NCI-H1105 treated with DMSO at 0.1 percent for 48 hours (cell line): ENCODE data around the gene HIBADH.
"Not testable (repeated sequence)": the region's sequence is repeated elsewhere in the genome, so short reads cannot be mapped to it uniquely, and the experiment has no call there.

Source experiments
- DNase-seq: peaks from one replicate; lab custom pipeline; 2025; lab: John Stamatoyannopoulos, UW

Gene HIBADH

GRCh38 chr7:27547401-27547800, 115.3 kb downstream of the HIBADH start:
- DNase-seq = no peak

DNA sequence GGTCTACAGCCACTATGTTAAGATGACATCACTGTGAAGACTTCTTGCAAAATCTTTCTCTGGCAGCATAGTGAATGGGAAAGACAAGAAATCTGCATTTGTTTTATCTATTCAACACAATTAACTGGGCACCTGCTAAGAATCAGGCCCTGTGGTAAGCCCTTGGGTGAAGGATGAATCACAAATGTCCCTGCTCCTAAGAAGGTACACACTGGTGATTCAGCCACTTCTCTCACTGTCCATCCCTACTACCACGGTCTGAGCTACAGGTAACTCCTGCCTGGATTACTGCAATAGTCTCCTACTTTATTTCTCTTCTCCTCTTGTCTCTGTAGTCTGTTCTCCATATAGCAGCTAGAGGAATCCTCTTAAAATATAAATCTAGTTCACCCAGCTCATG, 116.1 kb downstream of the HIBADH start:
- DNase-seq = no peak

DNA sequence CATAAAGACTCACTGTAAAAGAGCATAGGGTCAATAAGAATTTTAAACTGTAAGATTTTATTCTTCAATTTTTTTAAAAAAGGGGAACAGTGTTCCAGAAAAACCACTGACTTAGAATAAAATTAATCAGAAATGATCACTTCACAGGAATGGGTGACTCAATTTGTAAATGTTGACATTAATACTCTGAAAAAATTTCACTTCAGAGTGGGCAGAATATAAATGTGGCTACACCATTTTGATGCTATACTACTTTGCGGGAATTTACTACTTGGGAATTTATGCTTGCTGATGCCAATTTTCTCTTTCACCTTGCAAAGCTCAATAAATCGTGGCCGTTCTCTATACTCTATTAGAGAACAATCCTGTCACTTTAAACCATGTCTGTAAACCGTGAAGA, 126.9 kb downstream of the HIBADH start:
- no peak for DNase-seq

DNA sequence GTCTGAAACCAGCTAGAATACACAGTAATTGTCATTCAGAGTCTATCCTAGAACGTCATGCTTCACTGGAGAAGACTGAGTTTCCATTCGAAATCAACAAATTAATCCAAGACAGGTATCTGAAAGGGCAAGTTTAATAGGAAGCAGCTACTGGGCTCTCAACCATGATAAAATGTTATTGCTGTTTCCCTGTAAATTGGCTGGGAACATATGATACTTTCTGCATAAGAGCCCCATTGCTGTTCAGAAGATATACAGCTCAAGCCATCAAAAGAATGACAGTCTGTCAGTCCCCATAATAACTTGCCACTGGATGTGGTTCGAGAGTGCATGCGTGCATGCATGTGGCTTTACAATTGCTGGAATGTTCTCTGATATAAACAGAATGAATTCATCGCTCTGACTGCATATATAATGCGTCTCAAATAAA, 129.0 kb downstream of the HIBADH start:
- no peak for DNase-seq

DNA sequence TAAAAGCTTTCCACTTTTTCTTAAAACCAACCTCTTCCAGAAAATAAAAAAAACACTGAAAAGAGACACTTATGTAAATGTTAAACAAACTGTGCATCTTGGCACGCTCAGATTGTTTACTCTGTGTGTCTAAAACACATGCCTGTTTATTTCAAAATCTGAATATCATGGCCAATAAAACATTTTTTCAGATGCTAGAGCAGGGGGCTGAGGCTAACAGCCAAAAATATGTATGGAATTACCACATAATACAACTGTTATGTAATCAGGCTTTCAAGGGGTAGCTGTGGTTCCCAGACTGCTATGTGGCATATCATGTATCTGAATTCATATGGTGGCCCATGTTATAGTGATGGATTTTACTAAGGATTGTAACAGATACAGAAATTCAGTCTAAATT, 130.4 kb downstream of the HIBADH start:
- DNase-seq = no peak

- no peak for DNase-seq
These were observed 135.4 kb downstream of the HIBADH start for GRCh38 chr7:27527348-27527714.

DNA sequence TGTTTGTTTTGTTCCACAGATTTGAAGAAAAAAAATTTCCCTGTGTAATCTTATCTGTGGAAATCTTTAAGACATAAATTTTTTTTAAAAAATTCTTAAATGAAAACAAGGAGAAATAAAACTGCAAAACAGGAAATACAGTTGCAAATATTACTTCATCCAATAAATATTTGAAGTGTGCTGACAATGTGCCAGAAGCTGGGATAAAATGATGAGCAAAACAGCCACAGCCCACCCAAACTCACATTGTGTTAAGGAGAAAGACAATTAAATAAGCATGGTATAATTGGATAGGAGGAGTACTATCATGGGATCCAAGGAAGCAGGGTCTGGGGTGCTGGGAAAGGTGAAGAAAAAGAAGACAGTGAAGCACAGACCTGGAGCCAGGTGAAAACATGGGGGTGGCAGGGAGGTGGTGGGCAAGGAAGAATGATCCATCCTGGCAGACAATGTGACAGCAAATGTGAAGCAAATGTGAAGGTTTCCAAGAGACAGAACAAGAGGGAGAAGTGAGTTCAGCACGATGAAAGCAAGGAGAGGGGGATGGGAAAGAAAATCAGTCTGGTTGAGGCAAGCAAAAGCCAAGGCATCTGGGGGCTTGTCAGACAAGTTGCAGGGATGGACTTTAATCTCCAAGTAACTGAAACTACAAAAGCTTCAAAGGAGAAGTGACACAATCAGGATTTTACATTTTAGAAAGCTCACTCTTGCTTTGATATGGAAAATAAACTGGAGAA, 135.9 kb downstream of the HIBADH start:
- no peak for DNase-seq

- no peak for DNase-seq
These were observed 136.6 kb downstream of the HIBADH start for GRCh38 chr7:27526131-27526530.

DNA sequence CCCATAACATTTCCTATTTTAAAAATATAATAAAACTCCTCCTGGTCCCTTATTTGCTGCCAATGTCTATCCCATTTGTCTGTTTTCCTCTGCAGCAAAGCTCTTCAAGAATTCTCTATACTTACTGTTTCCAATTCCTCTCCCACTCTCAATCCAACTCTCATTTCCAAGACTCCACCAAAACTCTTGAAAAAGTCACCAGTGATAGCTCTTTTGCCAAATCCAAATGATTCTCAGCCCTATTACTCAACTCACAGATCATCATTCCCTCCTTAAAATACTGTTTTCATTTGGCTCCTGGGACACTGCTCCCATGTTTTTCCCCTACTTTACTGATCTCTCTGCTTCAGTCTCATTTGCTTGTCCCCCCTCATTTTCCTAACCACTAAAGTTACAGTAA, 139.4 kb downstream of the HIBADH start:
- no peak for DNase-seq

- DNase-seq = no peak
These were observed 140.1 kb downstream of the HIBADH start for GRCh38 chr7:27522566-27522965.

GRCh38 chr7:27520815-27521790, 141.6 kb downstream of the HIBADH start:
- DNase-seq = no peak

DNA sequence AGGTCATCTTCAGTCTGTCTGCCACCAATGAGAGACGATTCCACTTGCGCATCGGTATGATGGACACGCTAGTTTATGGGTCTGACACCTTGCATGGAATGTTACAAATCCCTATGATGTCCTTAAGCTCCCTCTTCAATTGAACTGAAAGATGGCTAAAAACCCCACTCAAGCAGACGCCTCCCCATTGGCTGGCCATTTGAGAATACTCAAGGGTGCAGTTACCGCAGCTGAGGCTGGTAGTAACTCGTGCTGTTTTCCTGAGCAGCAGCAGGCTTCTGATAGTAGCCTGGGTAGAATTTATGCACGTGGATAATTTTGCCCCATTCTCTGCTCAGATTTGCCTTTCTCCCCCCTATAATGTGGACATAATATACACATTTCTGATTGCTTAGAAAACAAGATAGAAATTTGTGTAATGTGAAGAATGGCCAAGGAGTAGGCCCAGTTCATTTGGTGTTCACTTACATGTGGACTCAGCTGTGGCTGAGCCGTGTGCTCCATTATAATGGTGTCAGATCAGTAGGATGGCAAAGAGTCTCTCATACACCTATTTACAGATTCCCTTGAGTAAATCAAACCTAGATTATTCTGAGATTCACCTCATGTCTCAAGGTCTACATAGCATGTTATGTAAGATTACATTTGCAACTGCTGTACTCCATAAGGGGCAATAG, 142.8 kb downstream of the HIBADH start:
- DNase-seq = no peak

- DNase-seq = no peak
These were observed 143.9 kb downstream of the HIBADH start for GRCh38 chr7:27518561-27519350.

GRCh38 chr7:27516421-27516820, 146.3 kb downstream of the HIBADH start:
- no peak for DNase-seq

DNA sequence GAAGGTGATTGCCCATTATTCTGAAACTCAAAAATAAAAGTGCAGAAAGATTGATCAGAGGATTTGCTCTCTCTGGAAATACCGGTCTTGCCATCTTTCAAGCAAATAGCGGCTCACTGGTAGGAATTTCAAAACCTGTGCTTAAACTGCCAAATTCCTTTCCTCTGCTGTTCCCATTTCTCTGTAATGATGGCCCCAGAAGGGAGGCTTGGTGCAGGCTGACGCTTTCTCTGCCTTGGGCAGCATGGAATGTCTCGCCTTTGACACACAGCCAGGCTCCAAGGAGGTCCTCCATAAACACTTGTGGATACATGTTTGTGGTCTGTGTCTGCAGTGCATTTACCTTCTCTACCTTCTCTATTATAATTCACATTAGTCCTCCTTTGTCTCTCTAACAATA, 146.8 kb downstream of the HIBADH start:
- no peak for DNase-seq

GRCh38 chr7:27514861-27515260, 147.8 kb downstream of the HIBADH start:
- DNase-seq = no peak

GRCh38 chr7:27513885-27514284, 148.8 kb downstream of the HIBADH start:
- no peak for DNase-seq

DNA sequence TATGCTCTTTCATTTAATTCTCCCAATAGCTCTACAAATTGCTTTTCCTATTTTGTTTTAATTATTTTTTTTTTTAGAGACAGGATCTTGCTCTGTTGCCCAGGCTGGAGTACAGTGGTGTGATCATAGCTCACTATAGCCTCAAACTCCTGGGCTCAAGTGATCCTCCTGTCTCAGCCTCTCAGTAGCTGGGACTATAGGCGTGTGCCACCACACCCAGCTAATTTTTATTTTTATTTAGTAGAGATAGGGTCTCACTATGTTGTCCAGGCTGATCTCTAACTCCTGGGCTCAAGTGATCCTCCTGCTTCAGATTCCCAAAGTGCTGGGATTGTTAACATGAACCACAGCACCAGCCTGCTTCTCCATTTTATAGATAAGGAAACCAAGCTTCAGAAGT, 151.3 kb downstream of the HIBADH start:
- DNase-seq = not testable (repeated sequence)

GRCh38 chr7:27510541-27510940, 152.1 kb downstream of the HIBADH start:
- no peak for DNase-seq

DNA sequence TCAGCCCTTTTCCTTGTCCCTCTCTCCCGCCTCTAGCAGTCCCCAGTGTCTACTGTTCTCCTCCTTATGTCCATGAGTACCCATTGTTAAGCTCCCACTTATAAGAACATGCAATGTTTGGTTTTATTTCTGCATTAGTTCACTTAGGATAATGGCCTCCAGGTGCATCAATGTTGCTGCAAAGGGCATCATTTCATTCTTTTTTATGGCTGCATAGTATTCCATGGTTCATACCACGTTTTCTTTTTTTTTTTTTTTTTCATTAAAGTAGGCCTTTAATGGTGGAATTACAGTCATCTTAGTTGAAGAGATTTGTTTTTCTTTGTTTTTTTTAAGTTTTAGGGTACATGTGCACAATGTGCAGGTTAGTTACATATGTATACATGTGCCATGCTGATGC, 160.8 kb downstream of the HIBADH start:
- DNase-seq = not testable (repeated sequence)

GRCh38 chr7:27501001-27501400, 161.7 kb downstream of the HIBADH start:
- no peak for DNase-seq

DNA sequence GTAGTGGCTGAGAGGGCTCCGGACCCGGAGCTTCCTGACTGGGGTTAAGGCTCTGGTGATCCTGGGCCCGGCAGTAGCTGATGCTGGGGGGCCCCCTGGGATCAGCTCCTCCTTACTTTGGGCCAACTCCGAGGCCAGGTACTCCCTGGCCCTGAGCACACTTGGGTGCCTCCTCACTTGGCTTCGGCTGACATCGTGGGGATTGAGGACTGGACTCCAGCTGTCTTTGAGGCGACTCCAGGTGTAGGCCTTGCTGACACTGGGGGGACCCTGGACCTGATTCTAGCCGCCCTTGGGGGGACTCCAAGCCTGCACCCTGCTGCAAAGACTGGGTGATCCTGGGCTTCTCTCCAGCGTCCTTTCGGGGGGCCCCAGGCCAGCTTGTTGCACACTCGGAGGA, 170.5 kb downstream of the HIBADH start:
- DNase-seq = no peak
